ENCODE data around the gene LRP11.

GRCh38 chr6:149891259-149891658 is 27.1 kb upstream of the LRP11 start:
- TF ChIP-seq CTCF (IDR thresholded peaks at IDR 0.05) (no peak), POLR2A (IDR thresholded peaks at IDR 0.05) (no peak)

Data from adrenal gland (tissue), 5 donors.